GM21381 (cell line): ENCODE measurements around the gene LAMA5.

ENCODE experiments used
- ATAC-seq: cut with Tn5 transposase; IDR thresholded peaks from one replicate; pipeline ENCODE4 v1.9.1; 2021; ENCODE audit warnings: mild to moderate bottlenecking, moderate library complexity; ENCODE audit not compliant: unreplicated experiment

LAMA5 gene, protein sequence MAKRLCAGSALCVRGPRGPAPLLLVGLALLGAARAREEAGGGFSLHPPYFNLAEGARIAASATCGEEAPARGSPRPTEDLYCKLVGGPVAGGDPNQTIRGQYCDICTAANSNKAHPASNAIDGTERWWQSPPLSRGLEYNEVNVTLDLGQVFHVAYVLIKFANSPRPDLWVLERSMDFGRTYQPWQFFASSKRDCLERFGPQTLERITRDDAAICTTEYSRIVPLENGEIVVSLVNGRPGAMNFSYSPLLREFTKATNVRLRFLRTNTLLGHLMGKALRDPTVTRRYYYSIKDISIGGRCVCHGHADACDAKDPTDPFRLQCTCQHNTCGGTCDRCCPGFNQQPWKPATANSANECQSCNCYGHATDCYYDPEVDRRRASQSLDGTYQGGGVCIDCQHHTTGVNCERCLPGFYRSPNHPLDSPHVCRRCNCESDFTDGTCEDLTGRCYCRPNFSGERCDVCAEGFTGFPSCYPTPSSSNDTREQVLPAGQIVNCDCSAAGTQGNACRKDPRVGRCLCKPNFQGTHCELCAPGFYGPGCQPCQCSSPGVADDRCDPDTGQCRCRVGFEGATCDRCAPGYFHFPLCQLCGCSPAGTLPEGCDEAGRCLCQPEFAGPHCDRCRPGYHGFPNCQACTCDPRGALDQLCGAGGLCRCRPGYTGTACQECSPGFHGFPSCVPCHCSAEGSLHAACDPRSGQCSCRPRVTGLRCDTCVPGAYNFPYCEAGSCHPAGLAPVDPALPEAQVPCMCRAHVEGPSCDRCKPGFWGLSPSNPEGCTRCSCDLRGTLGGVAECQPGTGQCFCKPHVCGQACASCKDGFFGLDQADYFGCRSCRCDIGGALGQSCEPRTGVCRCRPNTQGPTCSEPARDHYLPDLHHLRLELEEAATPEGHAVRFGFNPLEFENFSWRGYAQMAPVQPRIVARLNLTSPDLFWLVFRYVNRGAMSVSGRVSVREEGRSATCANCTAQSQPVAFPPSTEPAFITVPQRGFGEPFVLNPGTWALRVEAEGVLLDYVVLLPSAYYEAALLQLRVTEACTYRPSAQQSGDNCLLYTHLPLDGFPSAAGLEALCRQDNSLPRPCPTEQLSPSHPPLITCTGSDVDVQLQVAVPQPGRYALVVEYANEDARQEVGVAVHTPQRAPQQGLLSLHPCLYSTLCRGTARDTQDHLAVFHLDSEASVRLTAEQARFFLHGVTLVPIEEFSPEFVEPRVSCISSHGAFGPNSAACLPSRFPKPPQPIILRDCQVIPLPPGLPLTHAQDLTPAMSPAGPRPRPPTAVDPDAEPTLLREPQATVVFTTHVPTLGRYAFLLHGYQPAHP (N-terminal part only)

DNA sequence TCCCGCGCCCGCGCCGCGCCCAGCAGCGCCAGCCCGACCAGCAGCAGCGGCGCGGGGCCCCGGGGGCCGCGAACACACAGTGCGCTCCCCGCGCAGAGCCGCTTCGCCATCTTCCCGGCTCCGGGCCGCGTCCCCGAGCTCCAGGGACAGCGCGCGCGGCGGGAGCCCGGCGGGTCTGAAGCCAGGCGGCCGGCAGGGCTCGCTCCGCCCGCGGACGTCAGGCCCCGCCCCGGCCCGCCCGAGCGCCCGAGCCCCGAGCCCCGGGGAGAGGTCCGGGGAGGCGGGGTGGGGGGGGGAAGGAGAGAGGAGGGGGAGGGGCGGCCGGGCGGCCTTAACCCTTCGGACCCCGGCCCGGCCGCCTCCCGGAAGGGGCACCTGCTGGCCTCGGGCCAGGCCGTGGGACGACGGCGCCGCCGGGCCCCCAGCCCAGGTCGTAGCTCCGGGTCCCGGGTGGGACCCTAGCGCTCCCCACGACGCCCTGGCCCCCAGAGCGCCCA, at the start of gene LAMA5:
Gene LAMA5, minus strand, starts transcription at position 177 of the 497 bp plus-strand sequence. Its CDS starts 67 bp downstream, at position 110.
- ATAC-seq: peak; percentile 41

DNA sequence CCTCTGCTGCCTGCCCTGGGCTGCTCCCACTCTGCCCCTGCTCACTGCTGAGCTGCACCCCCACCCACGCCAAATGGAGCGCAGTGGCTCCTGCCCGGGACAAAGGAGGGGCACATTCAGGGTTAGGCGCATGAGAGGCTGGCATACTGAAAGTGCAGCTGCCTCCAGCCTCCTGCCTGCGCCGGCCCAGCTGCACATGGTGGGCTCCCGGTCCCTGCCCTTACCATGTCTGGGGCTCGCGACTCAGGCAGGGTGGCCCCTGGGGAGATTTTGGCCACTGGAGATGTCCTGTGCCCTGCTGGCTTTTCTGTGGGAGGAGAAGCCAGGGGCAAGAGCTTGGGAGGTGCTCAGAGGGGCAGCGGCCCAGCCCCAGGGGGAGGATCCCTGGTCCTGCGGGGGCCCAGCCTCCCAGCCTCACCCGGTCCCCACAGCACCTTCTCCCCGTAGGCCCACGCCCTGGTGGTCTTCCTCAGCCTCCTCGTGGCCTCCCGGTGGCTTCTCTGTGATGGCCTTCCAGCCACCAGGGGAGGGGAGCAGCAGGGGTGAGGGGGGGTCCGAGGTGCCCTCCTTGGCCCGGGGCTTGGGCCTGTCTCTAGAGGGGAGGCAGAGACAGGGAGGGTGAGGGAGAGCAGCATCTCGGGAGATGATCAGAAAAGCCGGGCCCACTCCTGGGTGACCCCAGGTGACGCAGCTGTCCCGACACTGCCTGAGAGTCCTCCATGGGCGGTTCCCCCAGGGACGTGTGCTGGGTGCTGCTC, 48.4 kb upstream of the LAMA5 start:
- ATAC-seq: no peak

DNA sequence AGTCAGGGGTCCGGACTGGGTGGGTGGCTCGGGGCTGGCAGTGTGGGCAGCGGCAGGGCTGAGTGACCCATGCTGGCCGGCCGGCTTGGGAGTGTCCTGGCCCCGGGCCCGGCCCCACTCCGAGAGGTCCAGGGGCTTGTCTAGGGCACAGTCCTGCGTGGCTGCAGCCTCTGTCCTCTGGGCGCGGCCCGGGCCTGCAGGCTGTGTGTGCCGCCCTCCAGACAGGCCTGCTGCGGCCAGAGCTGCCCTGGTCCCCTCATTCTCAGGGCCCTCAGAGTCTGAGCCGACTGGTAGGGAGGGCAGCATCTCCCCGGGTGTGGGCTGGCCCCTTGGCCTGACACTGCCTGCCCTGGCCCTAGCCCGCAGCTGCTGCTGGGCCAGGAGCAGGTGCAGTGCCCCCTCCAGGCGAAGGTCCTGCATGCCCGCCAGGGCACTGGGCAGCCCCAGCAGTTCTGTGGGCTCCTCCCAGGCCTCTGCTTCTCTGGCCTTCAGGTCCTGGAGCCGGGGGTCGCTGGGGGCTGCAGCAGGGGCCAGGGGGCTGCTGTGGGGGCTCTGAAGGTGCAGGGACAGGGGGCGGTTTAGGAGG, 46.9 kb upstream of the LAMA5 start:
- no peak for ATAC-seq

DNA sequence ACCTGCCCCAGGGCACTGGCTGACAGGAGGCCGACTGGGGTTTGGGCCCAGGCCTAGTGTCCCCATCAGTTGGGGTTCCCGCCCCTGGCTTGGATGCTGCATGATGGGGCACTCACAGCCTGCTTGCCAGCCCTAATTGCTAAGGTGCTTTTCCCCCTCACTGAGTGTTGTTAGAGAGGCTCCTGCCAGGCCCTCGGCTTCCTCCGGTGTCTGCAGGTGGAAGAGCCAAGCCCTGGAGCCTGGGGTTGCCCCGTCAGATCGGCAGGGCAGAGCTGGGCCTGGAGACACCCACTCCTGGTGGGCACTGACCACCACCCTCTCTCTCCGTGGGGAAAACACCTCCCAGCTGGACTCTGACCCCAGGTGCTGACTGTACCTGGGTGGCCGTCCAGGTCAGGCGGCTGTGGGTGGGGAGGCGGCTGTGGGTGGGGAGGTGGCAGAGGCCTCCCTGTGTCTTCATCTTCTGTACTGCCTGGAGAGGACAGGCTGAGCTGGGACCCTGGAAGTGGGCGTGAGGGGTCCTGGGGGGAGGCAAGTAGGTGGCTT, 46.0 kb upstream of the LAMA5 start:
- no peak for ATAC-seq

DNA sequence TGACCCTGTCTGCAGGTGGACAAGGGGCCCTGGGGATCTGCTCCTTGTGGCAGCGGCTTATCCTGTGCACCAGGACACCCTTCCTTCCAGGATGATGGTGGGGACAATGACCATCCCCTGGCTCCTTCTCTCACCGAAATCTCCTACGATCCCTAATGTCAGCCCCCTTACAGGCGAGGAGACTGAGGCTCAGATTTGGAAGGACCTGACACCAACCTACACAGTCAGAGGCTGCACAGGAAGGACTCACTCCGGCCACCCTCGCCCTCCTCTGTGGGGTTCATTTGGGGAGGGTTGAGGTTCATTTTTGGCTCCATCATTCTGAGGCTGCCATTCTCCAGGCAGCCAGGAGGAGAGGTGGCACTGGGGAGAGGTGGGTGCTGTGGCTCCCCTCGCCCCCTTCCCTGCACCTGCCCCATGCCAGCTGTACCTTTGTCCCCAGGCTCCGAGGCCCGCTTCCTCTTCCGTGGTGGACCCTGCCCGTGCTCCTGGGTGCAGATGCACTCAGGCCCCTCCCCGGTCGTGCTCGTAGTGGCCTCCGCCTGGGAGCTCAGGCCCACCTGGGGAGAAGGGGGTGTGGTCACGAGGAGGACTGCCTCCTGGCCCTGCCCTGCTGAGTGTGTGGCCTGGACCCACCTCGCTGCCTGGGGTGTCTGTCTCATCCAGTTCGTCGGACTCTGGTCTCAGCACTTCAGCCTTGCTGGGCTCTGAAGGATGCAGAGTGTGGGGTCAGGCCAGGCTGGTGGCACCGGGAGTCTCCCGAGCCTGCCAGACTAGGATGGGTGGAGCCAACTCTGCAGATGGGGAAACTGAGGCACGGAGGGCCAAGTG, 45.3 kb upstream of the LAMA5 start:
- ATAC-seq: no peak

DNA sequence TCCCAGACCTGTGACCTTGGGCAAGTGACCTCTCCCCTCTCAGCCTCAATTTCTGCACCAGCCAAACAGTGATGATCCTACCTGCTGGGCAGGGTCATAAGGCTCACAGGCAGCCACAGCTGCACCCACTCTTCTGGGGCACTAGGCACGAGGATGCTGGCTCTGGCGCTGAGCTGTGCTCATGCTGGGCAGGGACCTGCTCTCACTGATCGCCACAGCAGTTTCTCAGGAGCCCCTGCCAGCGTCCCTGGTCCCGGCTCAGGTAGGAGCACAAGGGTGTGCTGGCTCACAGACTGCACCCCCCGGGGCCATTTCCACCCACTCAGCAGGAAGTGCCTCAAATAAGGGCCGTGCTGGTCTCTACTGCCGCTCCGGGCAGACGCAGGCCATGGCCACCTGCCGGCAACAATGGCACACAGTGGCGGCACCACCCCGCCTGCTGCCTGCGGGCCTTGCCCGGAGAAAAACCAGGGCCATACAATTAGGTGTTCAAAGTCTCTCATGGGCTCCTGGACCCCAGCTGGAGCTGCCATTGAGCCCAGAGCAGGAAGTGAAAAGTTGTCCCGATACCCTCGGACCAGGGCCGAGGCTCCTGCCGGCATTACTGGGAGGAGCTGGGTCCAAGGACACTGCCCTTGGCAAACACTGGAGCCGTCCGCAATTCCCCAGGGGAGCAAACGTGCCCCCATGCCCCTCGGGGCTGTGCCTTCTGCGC, 44.5 kb upstream of the LAMA5 start:
- no peak for ATAC-seq

DNA sequence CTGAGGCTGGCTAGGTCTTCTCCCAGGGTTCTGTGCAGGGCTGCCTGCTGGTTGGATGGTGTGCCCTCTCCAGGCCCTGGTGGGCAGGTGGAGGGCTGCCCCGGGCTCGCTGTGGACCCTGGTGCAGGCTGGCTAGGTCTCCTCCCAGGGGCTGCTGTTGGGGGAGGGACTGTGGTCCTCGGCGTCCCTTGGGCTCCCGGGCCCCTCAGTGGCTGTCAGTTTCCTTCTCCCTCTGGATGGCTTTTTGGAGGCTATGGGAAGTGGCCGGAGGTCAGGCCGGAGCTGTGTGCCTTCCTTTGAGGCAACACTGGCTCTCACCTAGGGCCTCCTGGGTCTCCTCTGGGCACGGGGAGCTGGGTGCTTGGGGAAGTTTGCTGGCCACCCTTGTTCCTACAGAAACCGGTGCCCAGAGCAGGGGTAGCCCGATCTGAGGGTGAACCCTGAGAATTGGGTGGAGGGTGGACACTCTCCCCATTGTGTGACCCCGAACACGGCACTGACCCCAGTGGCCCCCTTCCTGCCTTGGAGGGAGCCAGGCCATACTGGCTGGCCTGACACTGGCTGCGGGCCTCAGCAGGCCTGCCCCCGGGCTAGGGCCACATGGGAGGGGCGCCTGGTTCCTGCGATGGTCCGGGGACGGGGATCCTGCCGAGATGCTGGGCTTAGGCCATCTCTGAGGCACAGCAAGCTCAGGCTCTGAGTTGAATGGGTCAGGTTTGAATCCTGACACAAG, 43.8 kb upstream of the LAMA5 start:
- no peak for ATAC-seq

DNA sequence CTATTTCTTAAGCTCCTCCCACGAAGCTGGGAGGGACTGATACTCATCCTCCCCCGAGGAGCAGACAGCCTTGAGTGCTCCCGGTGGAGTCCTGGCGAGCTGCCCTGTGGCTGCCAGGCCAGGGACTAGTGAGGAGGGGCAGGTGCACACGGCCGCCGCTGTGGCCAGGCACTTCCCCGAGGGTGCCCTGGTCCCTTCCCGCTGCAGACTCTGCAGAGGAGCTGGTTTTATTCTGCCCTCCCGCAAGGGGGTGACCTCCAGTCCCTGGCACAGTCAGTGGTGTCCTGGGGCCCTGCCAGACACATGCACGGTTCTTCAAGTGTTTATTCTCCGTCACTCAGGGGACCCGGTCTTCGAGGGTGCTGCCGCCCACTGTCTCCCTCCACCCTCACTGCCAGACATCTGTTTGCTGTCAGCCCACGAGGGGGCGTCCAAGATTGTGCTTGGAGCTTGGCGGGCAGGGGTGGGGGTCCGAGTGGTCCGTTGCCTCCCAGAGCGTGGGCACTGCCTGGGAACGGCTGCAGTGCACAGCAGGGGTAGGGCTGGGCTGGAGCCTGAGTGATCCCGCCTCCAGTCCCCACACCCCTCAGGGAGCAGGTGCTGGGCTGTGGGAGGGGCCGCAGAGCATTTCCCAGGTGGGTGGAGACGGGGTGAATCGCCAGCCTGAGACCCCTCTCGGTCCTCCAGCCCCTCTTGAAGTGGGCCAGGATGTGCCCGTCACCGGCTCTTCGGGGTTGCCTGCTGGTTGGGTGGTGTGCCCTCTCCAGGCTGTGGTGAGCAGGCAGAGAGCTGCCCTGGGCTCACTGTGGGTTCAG, 43.0 kb upstream of the LAMA5 start:
- ATAC-seq: no peak

DNA sequence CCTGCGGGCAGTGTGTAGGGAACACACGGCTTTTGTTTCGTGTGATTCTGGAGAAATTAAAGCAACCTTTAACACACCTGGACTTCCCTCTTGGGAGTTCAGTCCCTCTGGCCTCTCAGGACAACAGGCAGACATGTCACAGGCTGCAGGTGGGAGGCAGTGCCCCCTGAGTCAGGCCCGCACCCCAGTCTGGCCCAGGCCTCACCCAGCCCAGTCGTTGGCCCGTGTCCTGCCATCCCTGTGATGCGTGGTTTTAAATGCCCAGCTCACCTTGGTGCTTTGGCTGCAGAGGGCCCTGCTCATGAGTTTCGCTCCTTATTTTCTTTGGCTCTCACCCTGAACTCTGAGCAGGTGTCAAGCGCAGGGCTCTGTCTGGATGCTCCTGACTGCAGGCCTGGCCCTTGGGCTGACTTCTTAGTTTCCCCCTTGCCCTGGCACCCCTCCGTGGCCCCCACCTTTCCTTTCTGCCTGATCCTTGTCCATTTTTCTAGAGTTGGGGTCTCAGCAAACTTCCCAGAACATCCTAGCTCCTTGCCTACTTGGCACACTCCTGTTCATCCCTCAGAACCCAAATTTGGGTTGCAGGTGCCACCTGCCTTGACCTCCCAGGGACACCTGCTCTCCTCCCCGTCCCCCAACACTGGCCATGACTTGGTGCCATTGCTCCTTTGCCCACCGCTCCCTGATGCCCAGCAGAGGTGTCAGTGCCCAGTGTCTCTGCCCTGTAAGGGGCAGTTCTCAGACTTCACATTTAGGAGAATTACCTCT, 42.2 kb upstream of the LAMA5 start:
- no peak for ATAC-seq

DNA sequence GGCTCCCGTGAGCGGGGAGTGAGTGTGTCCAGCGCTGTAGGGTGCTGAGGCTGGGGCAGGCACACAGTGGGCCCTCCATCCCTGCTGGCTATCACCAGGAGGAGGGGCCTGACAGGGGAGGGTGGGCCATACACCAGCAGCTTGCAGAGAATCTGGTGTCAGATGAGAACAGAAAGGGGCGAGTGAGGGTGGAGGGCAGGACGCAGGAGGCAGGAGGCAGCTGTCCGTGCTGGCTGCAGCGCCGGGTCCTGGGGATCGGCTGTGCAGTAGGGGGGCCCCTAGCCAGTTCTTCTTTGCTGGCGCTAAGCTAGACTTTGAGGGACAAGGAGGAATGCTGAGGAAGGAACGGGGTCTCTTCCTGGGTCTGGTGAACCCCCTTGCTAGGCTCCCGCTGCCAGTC, 41.5 kb upstream of the LAMA5 start:
- no peak for ATAC-seq

DNA sequence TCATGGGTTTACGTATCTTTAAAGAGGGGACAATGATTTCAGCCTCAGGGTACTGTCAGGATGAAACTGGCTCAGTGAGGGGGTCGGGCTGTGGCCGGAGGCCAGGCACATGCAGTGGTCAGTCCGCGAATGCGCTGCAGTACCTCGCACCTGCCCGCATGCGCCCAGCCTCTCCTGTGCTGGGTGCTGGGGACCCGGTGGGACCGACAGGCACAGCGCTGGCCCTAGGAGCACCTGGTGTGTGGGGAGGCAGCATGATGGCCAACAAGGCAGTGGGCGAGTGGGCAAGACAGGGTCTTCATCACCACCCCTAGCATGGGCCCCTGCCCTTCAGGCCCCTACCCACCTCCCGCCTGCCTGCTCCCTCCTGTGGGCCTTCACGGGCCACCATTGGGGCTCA, 40.9 kb upstream of the LAMA5 start:
- no peak for ATAC-seq

DNA sequence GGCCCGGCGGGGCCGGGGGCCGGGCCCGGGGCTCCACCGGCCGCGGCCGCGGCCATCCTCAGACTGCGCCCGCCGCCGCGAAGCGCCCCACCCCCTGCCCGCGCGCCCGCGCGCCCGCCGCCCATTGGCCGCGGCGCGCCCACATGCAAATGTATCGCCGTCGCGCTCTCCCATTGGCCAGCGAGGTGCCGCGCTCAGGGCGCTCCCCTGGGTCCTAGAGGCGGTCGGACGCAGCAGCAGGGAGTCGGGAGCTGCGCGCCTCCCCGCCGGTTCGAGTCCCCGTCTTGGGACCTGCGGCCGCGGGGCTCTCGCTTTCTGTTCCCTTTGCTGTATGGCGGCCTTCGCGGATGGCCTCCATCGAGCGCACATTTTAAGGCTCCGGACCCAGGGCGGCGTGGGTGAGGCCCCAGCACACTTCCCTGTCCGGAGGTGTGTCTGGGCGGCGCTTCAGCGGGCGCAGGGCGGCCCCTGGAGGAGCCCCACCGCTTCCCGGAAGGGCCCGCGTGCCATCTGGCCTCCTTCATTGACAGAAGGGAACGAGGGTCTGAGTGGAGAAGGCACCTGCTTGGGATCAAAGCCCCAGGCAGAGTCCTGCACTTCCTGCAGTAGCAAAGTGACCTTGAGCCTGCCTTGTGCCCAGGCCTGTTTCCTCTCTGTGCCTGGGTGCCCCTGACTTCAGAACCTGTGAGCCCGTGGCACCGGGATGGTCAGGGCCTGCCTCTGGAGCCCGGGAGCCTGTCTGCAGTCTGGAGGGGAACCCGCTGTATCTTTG, 40.3 kb upstream of the LAMA5 start, which contains the start of gene CABLES2:
Gene CABLES2, minus strand, starts transcription at position 65 of the 772 bp plus-strand sequence. Its CDS starts 9 bp downstream, at position 56.
- ATAC-seq: peak; percentile 82

DNA sequence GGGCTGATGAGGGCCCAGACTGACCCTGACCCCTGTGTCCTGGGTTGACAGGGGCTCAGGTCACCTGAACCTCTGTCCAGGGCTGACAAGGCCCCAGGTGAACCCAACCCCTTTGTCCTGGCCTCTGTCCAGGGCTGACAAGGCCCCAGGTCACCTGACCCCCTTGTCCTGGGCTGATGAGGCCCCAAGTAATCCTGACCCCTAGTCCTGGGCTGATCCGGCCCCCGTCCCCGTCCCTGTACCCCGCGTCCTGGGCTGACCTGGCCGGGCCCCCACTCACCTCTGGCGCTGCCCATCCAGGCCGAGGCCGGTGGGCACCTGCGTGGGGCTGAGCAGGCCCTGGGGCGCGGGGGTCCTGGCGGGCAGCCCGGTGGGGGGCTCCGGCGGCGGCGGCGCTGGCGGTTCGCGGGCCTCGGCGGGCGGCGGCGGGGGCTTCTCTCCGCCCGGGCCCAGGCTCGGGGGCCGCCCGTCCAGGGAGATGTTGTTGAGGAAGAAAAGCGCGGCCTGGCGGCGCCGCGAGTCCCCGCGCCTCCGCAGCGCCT, 39.6 kb upstream of the LAMA5 start:
- peak; percentile 2 for ATAC-seq

DNA sequence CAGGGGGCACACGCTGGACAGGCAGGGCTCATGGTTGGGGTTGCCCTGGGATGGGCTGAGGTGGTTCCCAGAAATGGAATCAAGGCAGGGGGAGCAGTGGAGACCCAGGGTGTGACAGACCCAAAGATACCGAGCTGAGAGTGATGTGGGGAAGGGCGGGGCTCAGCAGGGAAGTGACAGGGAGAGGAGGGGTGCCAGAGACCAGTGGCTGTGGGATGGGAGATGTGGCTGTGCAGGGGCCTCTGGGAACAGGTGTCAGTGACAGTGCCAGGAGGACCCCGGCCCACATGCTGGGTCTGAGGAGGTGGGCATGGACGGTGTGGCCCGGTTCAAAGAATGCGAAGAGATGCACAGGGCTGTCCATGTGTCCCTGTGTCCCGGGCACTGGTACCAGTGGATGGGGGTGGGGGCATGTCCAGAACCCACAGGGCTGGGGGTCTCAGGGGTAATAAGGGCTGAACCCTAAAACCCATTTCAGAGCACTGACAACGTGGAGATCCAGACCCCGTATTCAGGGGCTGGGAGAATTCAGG, 38.9 kb upstream of the LAMA5 start:
- ATAC-seq: no peak
